Ascending aorta (tissue), 2 donors: ENCODE measurements around the gene RNF17. TPM values are rescaled to one million over a fixed set of nuclear protein-coding genes. Genes with fewer than 3 reads are reported as not detected.

Source experiments
- DNase-seq, 2 donors: peaks; one replicate each; pipeline ENCODE4 v3.0.0-alpha.2; 2019; ENCODE audit warnings: low spot score in 2 of 2
- H3K27ac ChIP-seq, 2 donors: fragments of 200-600 bp; sonication (generic); one replicate each; pipeline ENCODE4 v1.5.1; 2016 to 2017; ENCODE audit warnings: mild to moderate bottlenecking in 1 of 2
- H3K27me3 ChIP-seq: fragments of 200-600 bp; sonication (generic); one replicate; pipeline ENCODE4 v1.5.1; 2017
- H3K36me3 ChIP-seq, 2 donors: fragments of 200-600 bp; sonication (generic); one replicate each; pipeline ENCODE4 v1.5.1; 2016
- H3K4me1 ChIP-seq, 2 donors: fragments of 200-600 bp; sonication (generic); one replicate each; pipeline ENCODE4 v1.5.1; 2016 to 2017; ENCODE audit warnings: mild to moderate bottlenecking in 1 of 2
- H3K4me3 ChIP-seq, 2 donors: fragments of 200-600 bp; sonication (generic); one replicate each; pipeline ENCODE4 v1.5.1; 2016 to 2017; ENCODE audit warnings: mild to moderate bottlenecking in 1 of 2
- H3K9me3 ChIP-seq, 2 donors: fragments of 200-600 bp; sonication (generic); one replicate each; pipeline ENCODE4 v1.5.1; 2016
- CTCF ChIP-seq, 3 experiments: fragments of 200-600 bp in 2 of 3; fragments of 450-650 bp in 1 of 3; sonication (generic) in 2 of 3; IDR thresholded peaks; one replicate each; pipeline ENCODE4 v1.5.1; 2016 to 2019; ENCODE audit warnings: antibody characterized with exemption in 3 of 3, mild to moderate bottlenecking in 1 of 3, moderate library complexity in 1 of 3
- intact Hi-C: fragments of 100-400 bp; cut with DNase I; formaldehyde crosslinking; loops from one replicate; pipeline ENCODE4 v1.15.1; 2023
- total RNA-seq: library from RNA; depleted of rRNA; stranded (reverse); fragments of >200 nt; gene quantifications from one replicate; pipeline ENCODE4 v1.1.0, GENCODE V29; 2016

Gene RNF17
- total RNA-seq, 1 donor from 2014 or later: not detected

- peaks cover 11 to 24% of the 10 kb centered on the region in 2 donors for H3K36me3 ChIP-seq
- intact Hi-C loops: no loop called here
Observed at GRCh38 chr13:24893863-24894262, 129.9 kb downstream of the RNF17 start.

GRCh38 chr13:24894277-24894971 lies 130.5 kb downstream of the RNF17 start:
- H3K4me3 ChIP-seq: no peak overlapping the region
- H3K36me3 ChIP-seq: peaks cover 11 to 24% of the 10 kb centered on the region in 2 donors
- H3K4me1 ChIP-seq: no peaks in the 10 kb centered on the region
- no peak for DNase-seq
- no peaks in the 10 kb centered on the region for H3K9me3 ChIP-seq
- no peak for TF ChIP-seq CTCF (IDR thresholded peaks at IDR 0.05)
- H3K27ac ChIP-seq: no peak overlapping the region
- intact Hi-C loops: no loop called here
- H3K27me3 ChIP-seq: no peaks in the 10 kb centered on the region

More at GRCh38 chr13:24893863-24894262, 129.9 kb downstream of the RNF17 start:
- no peak for TF ChIP-seq CTCF (IDR thresholded peaks at IDR 0.05)
- H3K4me3 ChIP-seq: no peak overlapping the region
- no peaks in the 10 kb centered on the region for H3K9me3 ChIP-seq
- no peak for DNase-seq
- H3K27ac ChIP-seq: no peak overlapping the region
- H3K27me3 ChIP-seq: no peaks in the 10 kb centered on the region
- no peaks in the 10 kb centered on the region for H3K4me1 ChIP-seq

- intact Hi-C loops: no loop called here
- no peak for DNase-seq
- TF ChIP-seq CTCF (IDR thresholded peaks at IDR 0.05): no peak
Observed at GRCh38 chr13:24894972-24895300, 131.0 kb downstream of the RNF17 start.

GRCh38 chr13:24896061-24896460 lies 132.1 kb downstream of the RNF17 start:
- Histone ChIP-seq H3K4me1 (no peaks in the 10 kb centered on the region), H3K27me3 (no peaks in the 10 kb centered on the region), H3K4me3 (no peak overlapping the region), H3K36me3 (peaks cover 19 to 29% of the 10 kb centered on the region in 2 donors), H3K9me3 (no peaks in the 10 kb centered on the region), H3K27ac (no peak overlapping the region)
- no peak for DNase-seq
- TF ChIP-seq CTCF (IDR thresholded peaks at IDR 0.05): no peak
- intact Hi-C loops: no loop called here

More at GRCh38 chr13:24894972-24895300, 131.0 kb downstream of the RNF17 start:
- no peak overlapping the region for H3K27ac ChIP-seq
- H3K27me3 ChIP-seq: no peaks in the 10 kb centered on the region
- H3K9me3 ChIP-seq: no peaks in the 10 kb centered on the region
- H3K4me1 ChIP-seq: no peaks in the 10 kb centered on the region
- peaks cover 13 to 25% of the 10 kb centered on the region in 2 donors for H3K36me3 ChIP-seq
- H3K4me3 ChIP-seq: no peak overlapping the region

GRCh38 chr13:24897293-24897692 lies 133.3 kb downstream of the RNF17 start:
- Histone ChIP-seq H3K4me3 (no peak overlapping the region), H3K27ac (no peak overlapping the region), H3K27me3 (no peaks in the 10 kb centered on the region), H3K9me3 (no peaks in the 10 kb centered on the region), H3K4me1 (no peaks in the 10 kb centered on the region), H3K36me3 (peaks cover 17 to 19% of the 10 kb centered on the region in 2 donors)
- intact Hi-C loops: no loop called here
- TF ChIP-seq CTCF (IDR thresholded peaks at IDR 0.05): no peak
- DNase-seq: no peak
